HepG2 (cell line): ENCODE data around the gene SPATC1L.

Source experiments
- EP300 ChIP-seq, 3 experiments: sonication (generic) in 1 of 3; formaldehyde crosslinking in 1 of 3; IDR thresholded peaks; 2 replicates each; pipeline versions ENCODE4 v1.5.1 to v1.6.1; 2011 to 2020; ENCODE audit warnings: low read depth in 2 of 3, low read length in 2 of 3, borderline replicate concordance in 1 of 3, improper control_type of control experiment in 1 of 3, mild to moderate bottlenecking in 1 of 3, missing genetic modification reagents in 1 of 3, moderate library complexity in 1 of 3
- FOXA1 ChIP-seq, 2 experiments: fragments of 450-650 bp in 1 of 2; sonication (generic) in 1 of 2; formaldehyde crosslinking in 1 of 2; IDR thresholded peaks; 2 replicates each; pipeline versions ENCODE4 v1.4.0 to v1.6.1; 2016 to 2020; ENCODE audit warnings: missing genetic modification reagents in 1 of 2
- RAD21 ChIP-seq: fragments of 450-650 bp; formaldehyde crosslinking; IDR thresholded peaks from 2 replicates; pipeline ENCODE4 v1.5.0; 2020; ENCODE audit warnings: mild to moderate bottlenecking

GRCh38 chr21:46223217-46223616 lies 39.0 kb upstream of the SPATC1L start:
- TF ChIP-seq FOXA1 (IDR thresholded peaks at IDR 0.05) (no peak), FOXA1 (CRISPR knock-in tag; IDR thresholded peaks at IDR 0.05) (no peak), EP300 (IDR thresholded peaks at IDR 0.05; ENCODE audit: low read depth in 2 of 2, low read length in 2 of 2) (no peak), EP300 (CRISPR knock-in tag; IDR thresholded peaks at IDR 0.05; ENCODE audit: borderline replicate concordance) (no peak), RAD21 (CRISPR knock-in tag) (no peak)
